HepG2 (cell line): ENCODE data around the gene A4GNT. TPM values are rescaled to one million over a fixed set of nuclear protein-coding genes. Genes with fewer than 3 reads are reported as not detected.

ENCODE experiments used
- ATF1 ChIP-seq: IDR thresholded peaks from 2 replicates; pipeline ENCODE4 v1.6.1; 2016; ENCODE audit warnings: mild to moderate bottlenecking, control low read depth
- HNRNPLL ChIP-seq: fragments of 200-400 bp; formaldehyde crosslinking; IDR thresholded peaks from 2 replicates; pipeline ENCODE4 v1.6.1; 2017; ENCODE audit warnings: mild to moderate bottlenecking, low read depth, low read length; ENCODE audit not compliant: poor library complexity, severe bottlenecking
- JUND ChIP-seq: sonication (generic); formaldehyde crosslinking; IDR thresholded peaks from 2 replicates; pipeline ENCODE4 v1.8.0; 2022; ENCODE audit warnings: mild to moderate bottlenecking, missing genetic modification reagents
- LBX2 ChIP-seq: sonication (generic); formaldehyde crosslinking; IDR thresholded peaks from 2 replicates; pipeline ENCODE4 v1.5.0; 2020; ENCODE audit warnings: missing genetic modification reagents, mild to moderate bottlenecking, borderline replicate concordance
- NR2C2 ChIP-seq: sonication (generic); formaldehyde crosslinking; IDR thresholded peaks from 2 replicates; pipeline ENCODE4 v1.4.0; 2020; ENCODE audit warnings: missing genetic modification reagents, mild to moderate bottlenecking, moderate library complexity, borderline replicate concordance
- NRL ChIP-seq: sonication (generic); formaldehyde crosslinking; IDR thresholded peaks from 2 replicates; pipeline ENCODE4 v1.5.0; 2020; ENCODE audit warnings: missing genetic modification reagents, mild to moderate bottlenecking, moderate library complexity, borderline replicate concordance
- TCF12 ChIP-seq, 2 experiments: fragments of 450-650 bp in 1 of 2; sonication (generic) in 1 of 2; formaldehyde crosslinking in 1 of 2; IDR thresholded peaks; 2 replicates each; pipeline versions ENCODE4 v1.6.1 to v1.8.0; 2017 to 2022; ENCODE audit warnings: antibody characterized with exemption in 1 of 2, mild to moderate bottlenecking in 1 of 2, missing genetic modification reagents in 1 of 2, moderate library complexity in 1 of 2
- ZFP41 ChIP-seq: sonication (generic); formaldehyde crosslinking; IDR thresholded peaks from 2 replicates; pipeline ENCODE4 v1.4.0; 2020; ENCODE audit warnings: mild to moderate bottlenecking, missing genetic modification reagents, borderline replicate concordance
- ZNF737 ChIP-seq: sonication (generic); formaldehyde crosslinking; IDR thresholded peaks from 2 replicates; pipeline ENCODE4 v1.5.0; 2020; ENCODE audit warnings: missing genetic modification reagents, mild to moderate bottlenecking, borderline replicate concordance
- polyA plus RNA-seq, 8 experiments: library from polyadenylated mRNA; depleted of rRNA in 3 of 8; stranded (reverse) in 7 of 8; unstranded in 1 of 8; fragments of >200 nt; fragmentation: Illumina TruSeq in 4 of 8; extraction: Trizol in 4 of 8; gene quantifications; 2 replicates each; pipeline versions ENCODE4 v1.2.1 to v1.2.3, GENCODE V29; 2011 to 2016; ENCODE audit warnings: low read depth in 4 of 8, missing spikeins in 1 of 8, mixed read lengths in 1 of 8; ENCODE audit not compliant: insufficient read depth in 1 of 8
- total RNA-seq, 5 experiments: library from RNA; depleted of rRNA; stranded (reverse); fragments of >200 nt; fragmentation: Illumina TruSeq; extraction: Trizol; gene quantifications; 2 replicates each; pipeline ENCODE4 v1.2.3, GENCODE V29; 2016; ENCODE audit warnings: low read depth in 1 of 5
- TF ChIP-seq, protein P1 (sequence below): sonication (generic); formaldehyde crosslinking; IDR thresholded peaks from 2 replicates; pipeline ENCODE4 v1.4.0; 2020; ENCODE audit warnings: mild to moderate bottlenecking, missing genetic modification reagents
- TF ChIP-seq, protein P2 (sequence below): sonication (generic); formaldehyde crosslinking; conservative IDR thresholded peaks from 2 replicates; pipeline ENCODE4 v1.4.0; 2020; ENCODE audit warnings: missing genetic modification reagents
- TF ChIP-seq, protein P3 (sequence below): sonication (generic); formaldehyde crosslinking; conservative IDR thresholded peaks from 2 replicates; pipeline ENCODE4 v1.4.0; 2020; ENCODE audit warnings: missing genetic modification reagents

Gene A4GNT
- total and polyA plus RNA-seq, 2 of the 13 experiments (the other 11 are each of a cell fraction or from before 2014, with no cell fraction given), result not detected

GRCh38 chr3:138114988-138115971, 16.9 kb downstream of the A4GNT start, which contains the start of gene DZIP1L (continued):
- TF ChIP-seq, protein P1, sequence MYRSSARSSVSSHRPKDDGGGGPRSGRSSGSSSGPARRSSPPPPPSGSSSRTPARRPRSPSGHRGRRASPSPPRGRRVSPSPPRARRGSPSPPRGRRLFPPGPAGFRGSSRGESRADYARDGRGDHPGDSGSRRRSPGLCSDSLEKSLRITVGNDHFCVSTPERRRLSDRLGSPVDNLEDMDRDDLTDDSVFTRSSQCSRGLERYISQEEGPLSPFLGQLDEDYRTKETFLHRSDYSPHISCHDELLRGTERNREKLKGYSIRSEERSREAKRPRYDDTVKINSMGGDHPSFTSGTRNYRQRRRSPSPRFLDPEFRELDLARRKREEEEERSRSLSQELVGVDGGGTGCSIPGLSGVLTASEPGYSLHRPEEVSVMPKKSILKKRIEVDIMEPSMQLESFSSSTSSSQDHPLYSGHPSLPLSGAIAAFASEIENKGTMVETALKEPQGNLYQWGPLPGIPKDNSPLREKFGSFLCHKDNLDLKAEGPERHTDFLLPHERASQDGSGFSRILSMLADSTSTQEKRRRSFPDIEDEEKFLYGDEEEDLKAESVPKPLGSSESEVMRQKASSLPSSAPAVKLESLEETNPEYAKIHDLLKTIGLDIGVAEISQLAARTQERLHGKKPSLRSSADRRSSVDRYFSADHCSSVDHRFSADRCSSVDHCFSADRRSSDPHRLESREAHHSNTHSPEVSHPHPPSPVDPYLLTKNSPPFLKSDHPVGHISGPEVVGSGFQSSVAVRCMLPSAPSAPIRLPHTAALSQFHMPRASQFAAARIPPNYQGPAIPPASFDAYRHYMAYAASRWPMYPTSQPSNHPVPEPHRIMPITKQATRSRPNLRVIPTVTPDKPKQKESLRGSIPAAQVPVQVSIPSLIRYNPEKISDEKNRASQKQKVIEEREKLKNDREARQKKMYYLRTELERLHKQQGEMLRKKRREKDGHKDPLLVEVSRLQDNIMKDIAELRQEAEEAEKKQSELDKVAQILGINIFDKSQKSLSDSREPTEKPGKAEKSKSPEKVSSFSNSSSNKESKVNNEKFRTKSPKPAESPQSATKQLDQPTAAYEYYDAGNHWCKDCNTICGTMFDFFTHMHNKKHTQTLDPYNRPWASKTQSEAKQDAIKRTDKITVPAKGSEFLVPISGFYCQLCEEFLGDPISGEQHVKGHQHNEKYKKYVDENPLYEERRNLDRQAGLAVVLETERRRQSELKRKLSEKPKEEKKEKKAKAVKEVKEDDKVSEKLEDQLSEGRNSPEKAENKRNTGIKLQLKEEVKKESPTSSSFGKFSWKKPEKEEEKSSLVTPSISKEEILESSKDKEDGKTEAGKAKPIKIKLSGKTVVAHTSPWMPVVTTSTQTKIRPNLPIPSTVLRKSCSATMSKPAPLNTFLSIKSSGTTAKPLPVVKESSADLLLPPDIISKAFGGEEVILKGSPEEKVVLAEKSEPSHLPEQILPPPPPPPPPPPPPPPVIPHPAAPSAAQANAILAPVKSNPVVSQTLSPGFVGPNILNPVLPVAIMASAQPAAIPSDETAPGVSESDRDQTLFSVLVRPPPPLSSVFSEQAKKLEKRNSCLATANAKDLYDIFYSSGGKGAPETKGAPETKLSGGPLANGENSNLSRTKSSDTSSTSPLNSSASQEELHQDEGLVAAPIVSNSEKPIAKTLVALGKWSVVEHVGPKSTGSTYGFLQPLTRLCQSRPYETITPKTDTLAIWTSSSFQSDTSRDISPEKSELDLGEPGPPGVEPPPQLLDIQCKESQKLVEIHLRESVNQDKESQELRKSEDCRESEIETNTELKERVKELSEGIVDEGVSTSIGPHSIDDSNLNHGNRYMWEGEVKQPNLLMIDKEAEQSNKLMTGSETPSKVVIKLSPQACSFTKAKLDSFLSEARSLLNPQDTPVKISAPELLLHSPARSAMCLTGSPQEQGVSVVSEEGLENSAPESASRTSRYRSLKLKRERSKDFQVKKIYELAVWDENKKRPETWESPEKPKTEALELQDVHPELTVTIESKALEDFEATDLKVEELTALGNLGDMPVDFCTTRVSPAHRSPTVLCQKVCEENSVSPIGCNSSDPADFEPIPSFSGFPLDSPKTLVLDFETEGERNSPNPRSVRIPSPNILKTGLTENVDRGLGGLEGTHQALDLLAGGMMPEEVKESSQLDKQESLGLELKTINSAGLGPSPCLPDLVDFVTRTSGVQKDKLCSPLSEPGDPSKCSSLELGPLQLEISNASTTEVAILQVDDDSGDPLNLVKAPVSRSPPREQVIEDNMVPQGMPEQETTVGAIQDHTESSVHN (CRISPR knock-in tag), result no peak
- peak; percentile 63 for TF ChIP-seq HNRNPLL
- TF ChIP-seq NR2C2, result no peak
- TF ChIP-seq JUND, result no peak
- TF ChIP-seq ZNF737, result no peak
- TF ChIP-seq ATF1 (CRISPR knock-in tag), result no peak
- TF ChIP-seq TCF12 (IDR thresholded peaks at IDR 0.05), result no peak
- no peak for TF ChIP-seq TCF12 (CRISPR knock-in tag; IDR thresholded peaks at IDR 0.05)
- no peak; the same call in 1 of the 2 replicates for TF ChIP-seq NRL (CRISPR knock-in tag)
- TF ChIP-seq LBX2 (CRISPR knock-in tag), result no peak
- no peak for TF ChIP-seq ZFP41
- TF ChIP-seq, protein P2, sequence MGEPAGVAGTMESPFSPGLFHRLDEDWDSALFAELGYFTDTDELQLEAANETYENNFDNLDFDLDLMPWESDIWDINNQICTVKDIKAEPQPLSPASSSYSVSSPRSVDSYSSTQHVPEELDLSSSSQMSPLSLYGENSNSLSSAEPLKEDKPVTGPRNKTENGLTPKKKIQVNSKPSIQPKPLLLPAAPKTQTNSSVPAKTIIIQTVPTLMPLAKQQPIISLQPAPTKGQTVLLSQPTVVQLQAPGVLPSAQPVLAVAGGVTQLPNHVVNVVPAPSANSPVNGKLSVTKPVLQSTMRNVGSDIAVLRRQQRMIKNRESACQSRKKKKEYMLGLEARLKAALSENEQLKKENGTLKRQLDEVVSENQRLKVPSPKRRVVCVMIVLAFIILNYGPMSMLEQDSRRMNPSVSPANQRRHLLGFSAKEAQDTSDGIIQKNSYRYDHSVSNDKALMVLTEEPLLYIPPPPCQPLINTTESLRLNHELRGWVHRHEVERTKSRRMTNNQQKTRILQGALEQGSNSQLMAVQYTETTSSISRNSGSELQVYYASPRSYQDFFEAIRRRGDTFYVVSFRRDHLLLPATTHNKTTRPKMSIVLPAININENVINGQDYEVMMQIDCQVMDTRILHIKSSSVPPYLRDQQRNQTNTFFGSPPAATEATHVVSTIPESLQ, result no peak
- TF ChIP-seq, protein P3, sequence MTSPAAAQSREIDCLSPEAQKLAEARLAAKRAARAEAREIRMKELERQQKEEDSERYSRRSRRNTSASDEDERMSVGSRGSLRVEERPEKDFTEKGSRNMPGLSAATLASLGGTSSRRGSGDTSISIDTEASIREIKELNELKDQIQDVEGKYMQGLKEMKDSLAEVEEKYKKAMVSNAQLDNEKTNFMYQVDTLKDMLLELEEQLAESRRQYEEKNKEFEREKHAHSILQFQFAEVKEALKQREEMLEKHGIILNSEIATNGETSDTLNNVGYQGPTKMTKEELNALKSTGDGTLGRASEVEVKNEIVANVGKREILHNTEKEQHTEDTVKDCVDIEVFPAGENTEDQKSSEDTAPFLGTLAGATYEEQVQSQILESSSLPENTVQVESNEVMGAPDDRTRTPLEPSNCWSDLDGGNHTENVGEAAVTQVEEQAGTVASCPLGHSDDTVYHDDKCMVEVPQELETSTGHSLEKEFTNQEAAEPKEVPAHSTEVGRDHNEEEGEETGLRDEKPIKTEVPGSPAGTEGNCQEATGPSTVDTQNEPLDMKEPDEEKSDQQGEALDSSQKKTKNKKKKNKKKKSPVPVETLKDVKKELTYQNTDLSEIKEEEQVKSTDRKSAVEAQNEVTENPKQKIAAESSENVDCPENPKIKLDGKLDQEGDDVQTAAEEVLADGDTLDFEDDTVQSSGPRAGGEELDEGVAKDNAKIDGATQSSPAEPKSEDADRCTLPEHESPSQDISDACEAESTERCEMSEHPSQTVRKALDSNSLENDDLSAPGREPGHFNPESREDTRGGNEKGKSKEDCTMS (CRISPR knock-in tag), result no peak
